ENCODE measurements around the gene MMP24OS.

- TF ChIP-seq ATF3 (IDR thresholded peaks at IDR 0.05), result peak; percentile 83
- no peak for TF ChIP-seq CTCF (IDR thresholded peaks at IDR 0.05 in 2 of 3, conservative IDR thresholded peaks at IDR 0.05 in 1 of 3; ENCODE audit: borderline replicate concordance in 1 of 3, insufficient read depth in 1 of 3, low read depth in 2 of 3, low read length in 2 of 3)
- TF ChIP-seq POLR2A (IDR thresholded peaks at IDR 0.05; ENCODE audit: borderline replicate concordance, extremely low read depth, insufficient read depth, insufficient read length), result no peak
- peak; percentile 87 for TF ChIP-seq MAX (IDR thresholded peaks at IDR 0.05)
- TF ChIP-seq RAD21 (IDR thresholded peaks at IDR 0.05; ENCODE audit: low read depth), result no peak
- no peak for TF ChIP-seq EZH2 (IDR thresholded peaks at IDR 0.05)
- TF ChIP-seq SP1 (IDR thresholded peaks at IDR 0.05; ENCODE audit: low read depth), result peak; percentile 86
- TF ChIP-seq POLR2AphosphoS5 (IDR thresholded peaks at IDR 0.05; ENCODE audit: low read depth, low read length), result peak; percentile 62
- peak; percentile 83 for TF ChIP-seq JUND (IDR thresholded peaks at IDR 0.05)
These were observed 40.7 kb upstream of the MMP24OS start for GRCh38 chr20:35318502-35319157.

All from HCT116 (cell line).